ENCODE results near the gene FHOD3. TPM values are rescaled to one million over a fixed set of nuclear protein-coding genes. Genes with fewer than 3 reads are reported as not detected.

Gene FHOD3
- total and polyA plus RNA-seq, 7 experiments from 2014 or later, result not detected

GRCh38 chr18:36428431-36429029, 131.0 kb downstream of the FHOD3 start:
- intact Hi-C loops (cut with micrococcal nuclease), result no loop called here
- no peaks in the 10 kb centered on the region for H3K27me3 ChIP-seq (ENCODE audit: control insufficient read depth in 2 of 2, insufficient read depth in 2 of 2, low read length in 2 of 2)

GRCh38 chr18:36432880-36433555, 135.5 kb downstream of the FHOD3 start:
- ChIA-PET POLR2A (no interaction called here), CTCF (no interaction called here)
- Histone ChIP-seq H3K27me3 (ENCODE audit: control insufficient read depth in 2 of 2, insufficient read depth in 2 of 2, low read length in 2 of 2) (no peaks in the 10 kb centered on the region), H3K4me1 (ENCODE audit: control insufficient read depth in 2 of 2, insufficient read depth in 2 of 2, low read length in 2 of 2) (no peaks in the 10 kb centered on the region), H3K4me3 (ENCODE audit: low read length) (no peak overlapping the region), H3K36me3 (ENCODE audit: control insufficient read depth in 2 of 3, insufficient read depth in 3 of 3, low read length in 3 of 3) (no peaks in the 10 kb centered on the region), H3K27ac (ENCODE audit: low read depth, low read length) (no peak overlapping the region), H3K9me3 (ENCODE audit: control insufficient read depth in 2 of 3, low read length in 3 of 3) (no peaks in the 10 kb centered on the region)
- ATAC-seq (no peak), DNase-seq (no peak)
- H3K4me1 Mint-ChIP-seq, result no peaks in the 10 kb centered on the region
- no peak overlapping the region for H3K4me3 Mint-ChIP-seq
- peaks cover 0 to 15% (median 7%) of the 10 kb centered on the region in 5 donors for H3K27me3 Mint-ChIP-seq
- no peaks in the 10 kb centered on the region for H3K36me3 Mint-ChIP-seq
- H3K9me3 Mint-ChIP-seq, result no peaks in the 10 kb centered on the region
- no peak overlapping the region for H3K27ac Mint-ChIP-seq
- intact Hi-C loops (cut with micrococcal nuclease), result no loop called here

More at GRCh38 chr18:36428431-36429029, 131.0 kb downstream of the FHOD3 start:
- H3K4me3 Mint-ChIP-seq, result no peak overlapping the region
- ATAC-seq (no peak), DNase-seq (no peak)
- no peak overlapping the region for H3K27ac Mint-ChIP-seq
- no peak overlapping the region for H3K4me3 ChIP-seq (ENCODE audit: low read length)
- H3K4me1 Mint-ChIP-seq, result no peaks in the 10 kb centered on the region
- H3K9me3 Mint-ChIP-seq, result peaks cover 0 to 1% (median 0%) of the 10 kb centered on the region in 11 donors
- ChIA-PET POLR2A (no interaction called here), CTCF (interaction anchor here (1.0 kb wide), 1 partner anchor 147 kb away, joined by 3 read pairs; no protein-coding TSS in a partner anchor)
- H3K36me3 Mint-ChIP-seq, result no peaks in the 10 kb centered on the region
- no peak overlapping the region for H3K27ac ChIP-seq (ENCODE audit: low read depth, low read length)
- H3K9me3 ChIP-seq (ENCODE audit: control insufficient read depth in 2 of 3, low read length in 3 of 3), result no peaks in the 10 kb centered on the region
- H3K4me1 ChIP-seq (ENCODE audit: control insufficient read depth in 2 of 2, insufficient read depth in 2 of 2, low read length in 2 of 2), result no peaks in the 10 kb centered on the region
- peaks cover 2 to 23% (median 12%) of the 10 kb centered on the region in 5 donors for H3K27me3 Mint-ChIP-seq
- H3K36me3 ChIP-seq (ENCODE audit: control insufficient read depth in 2 of 3, insufficient read depth in 3 of 3, low read length in 3 of 3), result no peaks in the 10 kb centered on the region

GRCh38 chr18:36436387-36436786, 138.9 kb downstream of the FHOD3 start:
- ChIA-PET POLR2A (no interaction called here), CTCF (no interaction called here)
- no peak overlapping the region for H3K27ac ChIP-seq (ENCODE audit: low read depth, low read length)
- no peaks in the 10 kb centered on the region for H3K27me3 ChIP-seq (ENCODE audit: control insufficient read depth in 2 of 2, insufficient read depth in 2 of 2, low read length in 2 of 2)
- DNase-seq (no peak), ATAC-seq (no peak)
- H3K4me1 ChIP-seq (ENCODE audit: control insufficient read depth in 2 of 2, insufficient read depth in 2 of 2, low read length in 2 of 2), result no peaks in the 10 kb centered on the region
- Mint-ChIP-seq H3K36me3 (no peaks in the 10 kb centered on the region), H3K4me1 (no peaks in the 10 kb centered on the region), H3K4me3 (no peak overlapping the region), H3K9me3 (peaks cover 0 to 3% (median 0%) of the 10 kb centered on the region in 11 donors), H3K27ac (no peak overlapping the region), H3K27me3 (peaks cover 0 to 25% (median 15%) of the 10 kb centered on the region in 5 donors)
- H3K36me3 ChIP-seq (ENCODE audit: control insufficient read depth in 2 of 3, insufficient read depth in 3 of 3, low read length in 3 of 3), result no peaks in the 10 kb centered on the region
- intact Hi-C loops (cut with micrococcal nuclease), result no loop called here
- no peaks in the 10 kb centered on the region for H3K9me3 ChIP-seq (ENCODE audit: control insufficient read depth in 2 of 3, low read length in 3 of 3)
- H3K4me3 ChIP-seq (ENCODE audit: low read length), result no peak overlapping the region

GRCh38 chr18:36440614-36441013, 143.1 kb downstream of the FHOD3 start:
- intact Hi-C loops (cut with micrococcal nuclease), result no loop called here
- Histone ChIP-seq H3K9me3 (ENCODE audit: control insufficient read depth in 2 of 3, low read length in 3 of 3) (no peaks in the 10 kb centered on the region), H3K27ac (ENCODE audit: low read depth, low read length) (no peak overlapping the region), H3K27me3 (ENCODE audit: control insufficient read depth in 2 of 2, insufficient read depth in 2 of 2, low read length in 2 of 2) (no peaks in the 10 kb centered on the region), H3K4me3 (ENCODE audit: low read length) (no peak overlapping the region), H3K36me3 (ENCODE audit: control insufficient read depth in 2 of 3, insufficient read depth in 3 of 3, low read length in 3 of 3) (no peaks in the 10 kb centered on the region), H3K4me1 (ENCODE audit: control insufficient read depth in 2 of 2, insufficient read depth in 2 of 2, low read length in 2 of 2) (no peaks in the 10 kb centered on the region)
- H3K4me3 Mint-ChIP-seq, result no peak overlapping the region
- ATAC-seq (no peak), DNase-seq (no peak)
- H3K27me3 Mint-ChIP-seq, result peaks cover 2 to 29% (median 23%) of the 10 kb centered on the region in 5 donors
- ChIA-PET CTCF (interaction anchor here (0.7 kb wide), 2 partner anchors 19 to 1656 kb away, joined by 3 read pairs; no protein-coding TSS in a partner anchor), POLR2A (no interaction called here)
- no peak overlapping the region for H3K27ac Mint-ChIP-seq
- no peaks in the 10 kb centered on the region for H3K4me1 Mint-ChIP-seq
- H3K36me3 Mint-ChIP-seq, result no peaks in the 10 kb centered on the region
- H3K9me3 Mint-ChIP-seq, result peaks cover 0 to 3% (median 0%) of the 10 kb centered on the region in 11 donors

GRCh38 chr18:36441426-36442240, 144.1 kb downstream of the FHOD3 start:
- H3K9me3 ChIP-seq (ENCODE audit: control insufficient read depth in 2 of 3, low read length in 3 of 3), result no peaks in the 10 kb centered on the region
- DNase-seq, result no peak
- peaks cover 2 to 29% (median 21%) of the 10 kb centered on the region in 5 donors for H3K27me3 Mint-ChIP-seq

GRCh38 chr18:36442717-36443116, 145.2 kb downstream of the FHOD3 start:
- ChIA-PET CTCF (no interaction called here), POLR2A (no interaction called here)
- ATAC-seq, result no peak

More at GRCh38 chr18:36441426-36442240, 144.1 kb downstream of the FHOD3 start:
- no peak overlapping the region for H3K4me3 ChIP-seq (ENCODE audit: low read length)
- ChIA-PET POLR2A (no interaction called here), CTCF (interaction anchor here (0.7 kb wide), 1 partner anchor 20 kb away, joined by 3 read pairs; no protein-coding TSS in a partner anchor)
- no peaks in the 10 kb centered on the region for H3K4me1 Mint-ChIP-seq
- no peak overlapping the region for H3K27ac Mint-ChIP-seq
- no peaks in the 10 kb centered on the region for H3K4me1 ChIP-seq (ENCODE audit: control insufficient read depth in 2 of 2, insufficient read depth in 2 of 2, low read length in 2 of 2)
- intact Hi-C loops (cut with micrococcal nuclease), result no loop called here
- peaks cover 0 to 3% (median 0%) of the 10 kb centered on the region in 11 donors for H3K9me3 Mint-ChIP-seq
- ATAC-seq, result no peak
- H3K36me3 Mint-ChIP-seq, result no peaks in the 10 kb centered on the region
- H3K4me3 Mint-ChIP-seq, result no peak overlapping the region
- H3K27ac ChIP-seq (ENCODE audit: low read depth, low read length), result no peak overlapping the region
- no peaks in the 10 kb centered on the region for H3K36me3 ChIP-seq (ENCODE audit: control insufficient read depth in 2 of 3, insufficient read depth in 3 of 3, low read length in 3 of 3)
- no peaks in the 10 kb centered on the region for H3K27me3 ChIP-seq (ENCODE audit: control insufficient read depth in 2 of 2, insufficient read depth in 2 of 2, low read length in 2 of 2)

More at GRCh38 chr18:36442717-36443116, 145.2 kb downstream of the FHOD3 start:
- no peak overlapping the region for H3K4me3 ChIP-seq (ENCODE audit: low read length)
- H3K4me1 ChIP-seq (ENCODE audit: control insufficient read depth in 2 of 2, insufficient read depth in 2 of 2, low read length in 2 of 2), result no peaks in the 10 kb centered on the region
- no peaks in the 10 kb centered on the region for H3K9me3 ChIP-seq (ENCODE audit: control insufficient read depth in 2 of 3, low read length in 3 of 3)
- H3K4me1 Mint-ChIP-seq, result no peaks in the 10 kb centered on the region
- H3K27me3 Mint-ChIP-seq, result peaks cover 2 to 24% (median 21%) of the 10 kb centered on the region in 5 donors
- no peaks in the 10 kb centered on the region for H3K27me3 ChIP-seq (ENCODE audit: control insufficient read depth in 2 of 2, insufficient read depth in 2 of 2, low read length in 2 of 2)
- intact Hi-C loops (cut with micrococcal nuclease), result no loop called here
- H3K36me3 ChIP-seq (ENCODE audit: control insufficient read depth in 2 of 3, insufficient read depth in 3 of 3, low read length in 3 of 3), result no peaks in the 10 kb centered on the region
- no peak overlapping the region for H3K4me3 Mint-ChIP-seq
- peaks cover 0 to 3% (median 0%) of the 10 kb centered on the region in 11 donors for H3K9me3 Mint-ChIP-seq
- no peak overlapping the region for H3K27ac Mint-ChIP-seq
- no peak for DNase-seq
- no peaks in the 10 kb centered on the region for H3K36me3 Mint-ChIP-seq
- H3K27ac ChIP-seq (ENCODE audit: low read depth, low read length), result no peak overlapping the region

Measured in naive thymus-derived CD4-positive, alpha-beta T cell (primary cell).